Measurements from ENCODE around the gene ADAMTS15. TPM values are rescaled to one million over a fixed set of nuclear protein-coding genes. Genes with fewer than 3 reads are reported as not detected.

ADAMTS15 gene
- total and polyA plus RNA-seq, 2 experiments from 2014 or later, result 2.2 to 12.9 TPM

- no peak overlapping the region for H3K4me3 ChIP-seq
- DNase-seq (ENCODE audit: low read depth in 1 of 2, low spot score in 1 of 2), result no peak
- no peaks in the 10 kb centered on the region for H3K27me3 ChIP-seq
- H3K27ac ChIP-seq, result no peak overlapping the region
- no peaks in the 10 kb centered on the region for H3K36me3 ChIP-seq
- H3K4me1 ChIP-seq (ENCODE audit: low read depth), result no peaks in the 10 kb centered on the region
- no peak for TF ChIP-seq CTCF (IDR thresholded peaks at IDR 0.05; ENCODE audit: low read depth, low read length)
- H3K9me3 ChIP-seq (ENCODE audit: low read depth), result no peaks in the 10 kb centered on the region
Observed at GRCh38 chr11:130485983-130486382, 37.5 kb downstream of the ADAMTS15 start.

- no peak for DNase-seq (ENCODE audit: low read depth in 1 of 2, low spot score in 1 of 2)
- TF ChIP-seq CTCF (IDR thresholded peaks at IDR 0.05; ENCODE audit: low read depth, low read length), result no peak
- H3K27me3 ChIP-seq, result no peaks in the 10 kb centered on the region
Observed at GRCh38 chr11:130486391-130486836, 38.0 kb downstream of the ADAMTS15 start.

GRCh38 chr11:130486987-130487923 is 38.8 kb downstream of the ADAMTS15 start:
- H3K27ac ChIP-seq, result no peak overlapping the region
- TF ChIP-seq CTCF (IDR thresholded peaks at IDR 0.05; ENCODE audit: low read depth, low read length), result no peak
- no peaks in the 10 kb centered on the region for H3K36me3 ChIP-seq
- no peak for DNase-seq (ENCODE audit: low read depth in 1 of 2, low spot score in 1 of 2)
- no peaks in the 10 kb centered on the region for H3K4me1 ChIP-seq (ENCODE audit: low read depth)
- no peak overlapping the region for H3K4me3 ChIP-seq
- no peaks in the 10 kb centered on the region for H3K27me3 ChIP-seq
- H3K9me3 ChIP-seq (ENCODE audit: low read depth), result no peaks in the 10 kb centered on the region

More at GRCh38 chr11:130486391-130486836, 38.0 kb downstream of the ADAMTS15 start:
- Histone ChIP-seq H3K9me3 (ENCODE audit: low read depth) (no peaks in the 10 kb centered on the region), H3K27ac (no peak overlapping the region), H3K36me3 (no peaks in the 10 kb centered on the region), H3K4me1 (ENCODE audit: low read depth) (no peaks in the 10 kb centered on the region), H3K4me3 (no peak overlapping the region)

GRCh38 chr11:130487924-130488815 is 39.7 kb downstream of the ADAMTS15 start:
- Histone ChIP-seq H3K27me3 (no peaks in the 10 kb centered on the region), H3K4me3 (no peak overlapping the region), H3K27ac (no peak overlapping the region), H3K9me3 (ENCODE audit: low read depth) (no peaks in the 10 kb centered on the region), H3K36me3 (no peaks in the 10 kb centered on the region), H3K4me1 (ENCODE audit: low read depth) (no peaks in the 10 kb centered on the region)
- TF ChIP-seq CTCF (IDR thresholded peaks at IDR 0.05; ENCODE audit: low read depth, low read length), result no peak
- no peak for DNase-seq (ENCODE audit: low read depth in 1 of 2, low spot score in 1 of 2)

- H3K9me3 ChIP-seq (ENCODE audit: low read depth), result no peaks in the 10 kb centered on the region
- DNase-seq (ENCODE audit: low read depth in 1 of 2, low spot score in 1 of 2), result no peak
- H3K4me3 ChIP-seq, result no peak overlapping the region
- no peak overlapping the region for H3K27ac ChIP-seq
- H3K36me3 ChIP-seq, result no peaks in the 10 kb centered on the region
- no peaks in the 10 kb centered on the region for H3K27me3 ChIP-seq
- TF ChIP-seq CTCF (IDR thresholded peaks at IDR 0.05; ENCODE audit: low read depth, low read length), result no peak
- no peaks in the 10 kb centered on the region for H3K4me1 ChIP-seq (ENCODE audit: low read depth)
Observed at GRCh38 chr11:130488848-130489584, 40.6 kb downstream of the ADAMTS15 start.
